OCI-LY1 (cell line): ENCODE results near the gene ARHGAP8.

Experiments used
- H2AFZ ChIP-seq: fragments of 200-600 bp; sonication (generic), shearing (Covaris generic); 2 replicates; pipeline ENCODE4 v1.6.0; 2014; ENCODE audit warnings: antibody characterized with exemption, mild to moderate bottlenecking, low read length
- H3F3A ChIP-seq: fragments of 200-600 bp; sonication (generic), shearing (Covaris generic); 2 replicates; pipeline ENCODE4 v1.6.0; 2014; ENCODE audit warnings: mild to moderate bottlenecking, antibody characterized with exemption, low read length, moderate library complexity; ENCODE audit not compliant: insufficient read depth
- H3K27ac ChIP-seq: fragments of 200-600 bp; sonication (generic); 2 replicates; pipeline ENCODE4 v1.5.1; 2014; ENCODE audit warnings: low read length, mixed run types, mild to moderate bottlenecking, low read depth; ENCODE audit not compliant: poor library complexity, severe bottlenecking
- H3K27me3 ChIP-seq: fragments of 200-600 bp; sonication (generic); 2 replicates; pipeline ENCODE4 v1.6.0; 2014; ENCODE audit warnings: antibody characterized with exemption, mild to moderate bottlenecking, low read length, moderate library complexity; ENCODE audit not compliant: insufficient read depth
- H3K36me3 ChIP-seq: fragments of 200-600 bp; sonication (generic); 2 replicates; pipeline ENCODE4 v1.6.1; 2014; ENCODE audit warnings: mild to moderate bottlenecking, antibody characterized with exemption, low read length, moderate library complexity, mixed read lengths; ENCODE audit not compliant: insufficient read depth
- H3K4me1 ChIP-seq: fragments of 200-600 bp; sonication (generic); 2 replicates; pipeline ENCODE4 v1.5.1; 2014; ENCODE audit warnings: mild to moderate bottlenecking, low read length, moderate library complexity; ENCODE audit not compliant: insufficient read depth, severe bottlenecking
- H3K4me2 ChIP-seq: fragments of 200-600 bp; sonication (generic), shearing (Covaris generic); 2 replicates; pipeline ENCODE4 v1.6.1; 2014; ENCODE audit warnings: low read length
- H3K4me3 ChIP-seq: fragments of 200-600 bp; sonication (generic); 2 replicates; pipeline ENCODE4 v1.5.1; 2014; ENCODE audit warnings: low read length, low read depth, mild to moderate bottlenecking, mixed read lengths; ENCODE audit not compliant: poor library complexity, severe bottlenecking
- H3K79me2 ChIP-seq: fragments of 200-600 bp; shearing (Covaris generic); 2 replicates; pipeline ENCODE4 v1.6.1; 2016; ENCODE audit warnings: mixed run types, low read length, mixed read lengths; ENCODE audit not compliant: insufficient read depth
- H3K9ac ChIP-seq: fragments of 200-600 bp; sonication (generic), shearing (Covaris generic); 2 replicates; pipeline ENCODE4 v1.6.1; 2014; ENCODE audit warnings: mild to moderate bottlenecking, low read length, mixed read lengths
- H3K9me2 ChIP-seq: fragments of 200-600 bp; sonication (generic), shearing (Covaris generic); 2 replicates; pipeline ENCODE4 v1.6.1; 2014; ENCODE audit warnings: low read depth, mild to moderate bottlenecking, low read length, mixed read lengths
- H3K9me3 ChIP-seq: fragments of 200-600 bp; shearing (Covaris generic); 2 replicates; pipeline ENCODE4 v1.6.1; 2014; ENCODE audit warnings: low read length, mixed read lengths
- H4K20me1 ChIP-seq: fragments of 200-600 bp; sonication (generic), shearing (Covaris generic); 2 replicates; pipeline ENCODE4 v1.6.0; 2016; ENCODE audit warnings: mild to moderate bottlenecking, low read length; ENCODE audit not compliant: insufficient read depth
- EZH2 ChIP-seq: fragments of 200-600 bp; sonication (generic), shearing (Covaris generic); IDR thresholded peaks from 2 replicates; pipeline ENCODE4 v1.8.0; 2017; ENCODE audit warnings: borderline replicate concordance, mixed run types, mild to moderate bottlenecking, antibody characterized with exemption, low read length, moderate library complexity, mixed read lengths
- TF ChIP-seq, protein P1 (sequence below): fragments of 200-600 bp; sonication (generic), shearing (Covaris generic); IDR thresholded peaks from 2 replicates; pipeline ENCODE4 v1.5.1; 2017; ENCODE audit warnings: mild to moderate bottlenecking, antibody characterized with exemption, low read length, moderate library complexity, mixed read lengths

The ARHGAP8 gene

DNA sequence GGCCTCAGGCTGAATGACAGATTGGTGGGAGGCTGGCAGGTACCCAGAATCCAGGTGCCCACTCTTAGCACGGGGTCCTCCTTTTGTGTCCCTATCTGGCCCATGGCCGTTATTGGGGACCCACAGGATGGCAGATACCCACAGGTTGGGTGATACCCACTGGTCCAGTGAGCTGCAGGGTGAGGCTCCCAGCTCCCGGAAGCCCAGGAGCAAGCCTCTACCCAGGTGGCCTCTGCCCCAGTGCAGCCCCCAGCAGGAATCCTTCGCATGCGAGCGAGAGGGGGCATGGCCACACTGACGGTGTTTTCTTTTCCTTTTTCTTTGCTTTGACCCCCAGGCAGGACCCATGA lies 141.3 kb downstream of the ARHGAP8 start:
- Histone ChIP-seq H3K27ac (no peak overlapping the region), H3K4me2 (no peak overlapping the region), H4K20me1 (no peaks in the 10 kb centered on the region), H3K4me1 (no peaks in the 10 kb centered on the region), H3F3A (no peaks in the 10 kb centered on the region), H2AFZ (no peak overlapping the region), H3K36me3 (no peaks in the 10 kb centered on the region), H3K79me2 (no peaks in the 10 kb centered on the region), H3K27me3 (no peaks in the 10 kb centered on the region), H3K9ac (no peak overlapping the region), H3K9me3 (no peaks in the 10 kb centered on the region), H3K4me3 (no peak overlapping the region), H3K9me2 (no peaks in the 10 kb centered on the region)
- no peak for TF ChIP-seq EZH2
- TF ChIP-seq, protein P1, sequence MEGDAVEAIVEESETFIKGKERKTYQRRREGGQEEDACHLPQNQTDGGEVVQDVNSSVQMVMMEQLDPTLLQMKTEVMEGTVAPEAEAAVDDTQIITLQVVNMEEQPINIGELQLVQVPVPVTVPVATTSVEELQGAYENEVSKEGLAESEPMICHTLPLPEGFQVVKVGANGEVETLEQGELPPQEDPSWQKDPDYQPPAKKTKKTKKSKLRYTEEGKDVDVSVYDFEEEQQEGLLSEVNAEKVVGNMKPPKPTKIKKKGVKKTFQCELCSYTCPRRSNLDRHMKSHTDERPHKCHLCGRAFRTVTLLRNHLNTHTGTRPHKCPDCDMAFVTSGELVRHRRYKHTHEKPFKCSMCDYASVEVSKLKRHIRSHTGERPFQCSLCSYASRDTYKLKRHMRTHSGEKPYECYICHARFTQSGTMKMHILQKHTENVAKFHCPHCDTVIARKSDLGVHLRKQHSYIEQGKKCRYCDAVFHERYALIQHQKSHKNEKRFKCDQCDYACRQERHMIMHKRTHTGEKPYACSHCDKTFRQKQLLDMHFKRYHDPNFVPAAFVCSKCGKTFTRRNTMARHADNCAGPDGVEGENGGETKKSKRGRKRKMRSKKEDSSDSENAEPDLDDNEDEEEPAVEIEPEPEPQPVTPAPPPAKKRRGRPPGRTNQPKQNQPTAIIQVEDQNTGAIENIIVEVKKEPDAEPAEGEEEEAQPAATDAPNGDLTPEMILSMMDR, result no peak

DNA sequence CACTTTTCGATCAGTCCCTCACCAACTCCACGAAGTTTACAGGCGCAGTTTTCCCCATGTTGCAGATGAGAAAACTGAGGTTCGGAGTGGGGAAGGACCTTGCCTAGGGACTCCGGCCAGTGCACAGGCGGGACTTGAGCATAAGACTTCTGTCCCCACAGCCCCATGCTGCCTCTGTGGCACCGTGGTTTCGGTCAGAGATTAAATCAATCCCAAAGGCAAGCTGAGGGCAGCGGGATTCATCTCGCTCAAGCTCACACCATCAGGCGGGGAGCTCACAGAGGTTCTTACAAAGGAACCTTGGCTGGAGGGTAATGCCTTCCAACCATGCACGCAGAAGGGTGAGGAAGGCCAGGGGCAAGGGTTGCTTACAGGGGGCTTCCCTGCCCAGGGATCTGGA lies 141.9 kb downstream of the ARHGAP8 start:
- Histone ChIP-seq H3K79me2 (no peaks in the 10 kb centered on the region), H4K20me1 (no peaks in the 10 kb centered on the region), H3K4me3 (no peak overlapping the region), H3K27ac (no peak overlapping the region), H3K9me3 (no peaks in the 10 kb centered on the region), H3K36me3 (no peaks in the 10 kb centered on the region), H3F3A (no peaks in the 10 kb centered on the region), H3K27me3 (no peaks in the 10 kb centered on the region), H3K4me1 (no peaks in the 10 kb centered on the region), H2AFZ (no peak overlapping the region), H3K4me2 (no peak overlapping the region), H3K9me2 (no peaks in the 10 kb centered on the region), H3K9ac (no peak overlapping the region)
- no peak for TF ChIP-seq EZH2
- TF ChIP-seq, protein P1, result no peak

DNA sequence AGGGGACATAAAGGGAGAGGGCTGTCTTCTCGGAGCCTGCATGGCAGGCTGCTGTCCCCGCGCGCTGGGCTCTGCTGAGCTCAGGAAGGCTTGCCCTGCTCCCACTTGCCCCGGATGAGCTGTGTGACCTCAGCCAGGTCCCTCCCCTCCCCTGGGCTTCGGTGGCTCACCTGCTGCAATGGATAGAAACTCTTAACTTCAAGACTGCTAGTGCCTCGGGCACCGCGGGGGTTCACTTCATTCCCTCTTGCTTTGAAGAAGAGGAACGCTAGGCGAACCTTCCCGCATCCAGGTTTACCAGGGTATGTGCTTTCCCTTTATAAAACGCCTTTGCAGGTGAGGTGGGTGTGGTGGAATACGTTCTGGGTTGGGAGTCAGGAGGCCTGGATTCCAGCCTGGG lies 142.4 kb downstream of the ARHGAP8 start:
- H3K9me2 ChIP-seq, result no peaks in the 10 kb centered on the region
- no peaks in the 10 kb centered on the region for H3K79me2 ChIP-seq
- H3K36me3 ChIP-seq, result no peaks in the 10 kb centered on the region
- no peaks in the 10 kb centered on the region for H3K4me1 ChIP-seq
- TF ChIP-seq, protein P1, result no peak
- no peak for TF ChIP-seq EZH2
- no peak overlapping the region for H3K27ac ChIP-seq
- H3F3A ChIP-seq, result no peaks in the 10 kb centered on the region
- H3K4me3 ChIP-seq, result no peak overlapping the region
- no peaks in the 10 kb centered on the region for H4K20me1 ChIP-seq
- H3K9ac ChIP-seq, result no peak overlapping the region
- H2AFZ ChIP-seq, result no peak overlapping the region
- H3K4me2 ChIP-seq, result no peak overlapping the region
- H3K27me3 ChIP-seq, result no peaks in the 10 kb centered on the region
- no peaks in the 10 kb centered on the region for H3K9me3 ChIP-seq
